GM19351 (cell line): ENCODE data around the gene CCDC17.

Experiments
- ATAC-seq: cut with Tn5 transposase; IDR thresholded peaks from one replicate; pipeline ENCODE4 v1.9.1; 2021; ENCODE audit warnings: mild to moderate bottlenecking, moderate library complexity; ENCODE audit not compliant: unreplicated experiment

CCDC17 gene

DNA sequence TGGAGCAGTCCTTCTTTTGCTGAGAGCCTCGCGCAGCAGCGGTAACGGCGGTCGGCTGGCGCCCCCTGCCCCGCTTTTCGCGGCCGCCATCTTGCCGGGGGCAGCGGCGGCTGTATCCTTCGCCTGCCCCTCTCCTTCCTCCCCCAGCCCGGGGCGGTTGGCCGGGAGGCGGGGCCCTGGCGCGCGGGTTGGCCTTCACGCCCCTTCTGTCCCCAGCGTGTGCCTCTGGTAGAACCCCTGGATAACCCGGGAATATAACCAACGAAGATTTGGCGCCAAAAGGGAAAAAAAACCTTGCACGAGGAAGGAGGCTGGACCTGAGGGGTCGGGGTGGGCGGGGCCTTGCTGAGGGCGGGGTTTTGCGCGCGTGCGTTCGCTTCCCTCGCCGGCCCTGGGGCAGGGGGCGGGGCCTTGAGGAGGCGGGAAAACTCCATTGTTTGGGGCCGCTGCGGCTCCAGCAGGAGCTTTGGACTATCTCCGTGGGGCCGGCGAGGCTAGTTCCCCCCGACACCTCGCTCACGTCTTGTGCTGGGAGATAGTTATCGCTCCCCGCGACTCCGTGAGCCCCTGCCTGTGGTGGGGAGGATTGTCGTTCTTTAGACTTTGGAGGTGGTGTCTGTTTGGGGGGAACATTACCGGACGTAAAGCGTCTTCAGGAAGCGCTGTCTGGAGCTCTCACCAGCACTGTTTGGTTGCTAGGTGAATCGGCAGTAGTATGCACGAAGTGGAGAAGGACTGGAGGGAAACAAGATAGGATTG lies 39.3 kb downstream of the CCDC17 start:
- ATAC-seq, result peak; percentile 27

DNA sequence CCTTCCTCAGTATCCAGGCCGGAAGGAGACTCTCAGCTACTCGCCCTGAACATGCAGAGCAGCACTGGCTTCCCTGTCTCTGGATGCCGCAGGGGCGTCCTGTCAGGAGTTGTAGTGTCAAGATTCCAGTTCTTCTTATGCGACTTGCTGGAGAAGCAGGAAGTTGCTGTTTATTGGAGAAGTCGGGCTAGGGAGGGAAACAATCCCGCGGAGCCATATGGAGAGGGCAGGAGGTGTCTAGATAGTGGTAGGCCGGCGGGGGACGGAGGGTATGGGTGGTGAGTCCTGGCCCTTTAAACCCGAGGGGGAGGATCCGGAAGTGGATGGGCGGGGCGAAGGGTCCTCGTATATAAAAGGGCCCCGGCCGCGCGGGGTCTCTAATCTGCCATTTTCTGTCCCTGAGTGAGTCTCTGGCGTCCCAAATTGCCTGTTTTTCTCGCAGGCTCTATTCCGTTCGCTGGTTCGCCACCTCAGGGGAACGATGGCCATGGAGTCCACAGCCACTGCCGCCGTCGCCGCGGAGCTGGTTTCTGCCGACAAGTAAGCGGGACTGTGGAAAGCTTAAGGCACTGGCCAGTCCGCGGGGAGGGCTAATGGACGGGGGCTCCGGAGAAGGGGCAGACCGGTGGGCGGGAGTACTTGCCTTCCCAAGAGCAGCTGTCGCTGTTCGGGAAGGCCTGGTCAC lies 40.0 kb downstream of the CCDC17 start, which contains the start of gene NASP:
TSS of gene NASP (plus strand) at position 376 of the 685 bp plus-strand sequence. CDS start at position 482, 106 bp downstream.
- peak; percentile 41 for ATAC-seq

DNA sequence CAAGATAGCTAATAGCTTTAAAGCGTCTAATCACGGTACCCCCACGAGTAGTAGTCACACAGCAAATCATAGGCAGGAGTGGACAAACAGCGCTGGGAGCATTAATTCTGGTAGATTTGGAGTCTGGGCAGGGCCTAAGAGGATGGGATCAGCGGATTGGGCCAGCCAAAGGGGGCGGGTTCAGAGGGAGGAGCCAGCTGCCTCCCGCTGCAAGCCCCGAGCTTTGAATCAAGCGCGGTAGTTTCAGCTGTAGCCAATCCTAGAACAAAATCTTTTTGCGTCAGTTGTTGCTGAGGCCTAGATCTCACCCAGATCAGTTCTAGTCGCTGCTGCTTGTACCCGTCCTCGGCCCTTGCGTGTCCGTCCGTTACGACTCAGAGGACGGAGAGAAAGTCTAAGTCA lies 40.6 kb downstream of the CCDC17 start:
- ATAC-seq, result peak; percentile 73

DNA sequence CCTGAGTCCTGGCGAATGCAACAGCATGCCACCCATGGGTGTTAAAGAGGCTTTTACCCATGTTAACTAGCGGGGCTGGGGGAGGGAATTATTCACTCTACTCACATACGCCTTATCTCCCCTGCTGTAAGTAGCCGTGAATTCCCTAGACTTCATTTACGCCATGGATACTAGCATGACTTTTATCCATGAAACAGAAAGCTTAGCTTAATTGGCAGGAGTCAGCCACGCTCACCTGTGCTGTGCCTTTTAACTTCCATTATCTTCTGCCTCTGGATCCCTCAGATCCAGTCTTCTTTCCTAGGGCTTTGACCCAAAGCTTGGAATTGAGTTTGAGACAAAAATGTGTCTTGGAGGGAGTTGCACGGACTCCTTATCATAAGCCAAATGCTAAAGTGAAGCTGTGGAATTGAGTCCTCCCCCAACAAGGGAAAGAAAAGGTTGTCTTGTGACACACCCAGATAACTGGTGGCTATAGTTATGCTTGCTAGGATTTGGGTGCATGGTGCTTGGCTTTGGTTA lies 49.7 kb downstream of the CCDC17 start:
- ATAC-seq, result no peak

DNA sequence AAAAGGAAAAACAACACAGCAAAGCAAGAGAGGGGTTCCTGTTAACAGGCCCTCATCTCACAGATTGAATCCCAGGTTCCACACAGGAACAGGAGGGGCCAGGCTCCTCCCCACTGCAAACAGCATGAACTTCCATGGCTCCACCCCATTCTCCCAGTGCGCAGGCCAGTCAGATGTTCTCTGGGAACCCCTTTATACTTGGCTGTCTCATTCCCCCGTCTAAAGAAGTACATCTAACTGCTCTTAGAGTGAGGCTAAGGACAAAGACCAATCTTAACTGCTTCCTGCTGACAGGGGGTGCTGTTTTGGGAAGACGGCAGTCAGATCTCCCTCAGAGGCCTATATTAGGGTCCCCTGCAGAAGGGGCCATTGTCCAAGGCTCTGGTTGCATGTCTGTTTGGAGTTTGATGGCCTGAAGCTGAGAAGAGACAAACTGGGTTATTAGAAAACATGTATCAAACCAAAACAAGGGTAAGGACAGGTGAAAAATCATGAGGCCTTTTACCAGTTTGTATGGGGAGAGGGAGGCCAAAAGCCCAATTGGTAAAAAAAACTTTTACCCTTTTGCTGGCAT lies 50.5 kb downstream of the CCDC17 start:
- ATAC-seq, result no peak

DNA sequence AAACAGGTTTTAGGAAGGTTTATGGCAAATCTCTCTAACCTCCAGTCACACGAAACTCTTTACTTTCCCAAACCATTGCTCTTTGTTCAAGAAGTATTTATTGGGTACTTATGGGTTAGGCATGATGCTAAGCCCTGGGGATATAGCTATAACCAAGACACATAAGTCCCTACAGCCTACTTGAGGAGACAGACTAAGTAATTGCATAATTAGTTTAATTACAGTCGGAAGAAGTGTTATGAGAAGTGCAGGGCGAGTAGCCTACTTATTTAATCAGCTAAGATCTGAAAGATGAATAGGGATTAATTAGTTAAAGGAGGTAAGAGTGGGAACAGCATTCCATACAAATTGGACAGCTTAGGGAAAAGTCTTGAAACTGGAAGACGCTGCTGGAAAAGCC lies 53.2 kb downstream of the CCDC17 start:
- no peak for ATAC-seq
